ENCODE results near the gene GNG5. TPM values are rescaled to one million over a fixed set of nuclear protein-coding genes. Genes with fewer than 3 reads are reported as not detected.

Gene GNG5
- total RNA-seq, 1 donor: 17.3 TPM

DNA sequence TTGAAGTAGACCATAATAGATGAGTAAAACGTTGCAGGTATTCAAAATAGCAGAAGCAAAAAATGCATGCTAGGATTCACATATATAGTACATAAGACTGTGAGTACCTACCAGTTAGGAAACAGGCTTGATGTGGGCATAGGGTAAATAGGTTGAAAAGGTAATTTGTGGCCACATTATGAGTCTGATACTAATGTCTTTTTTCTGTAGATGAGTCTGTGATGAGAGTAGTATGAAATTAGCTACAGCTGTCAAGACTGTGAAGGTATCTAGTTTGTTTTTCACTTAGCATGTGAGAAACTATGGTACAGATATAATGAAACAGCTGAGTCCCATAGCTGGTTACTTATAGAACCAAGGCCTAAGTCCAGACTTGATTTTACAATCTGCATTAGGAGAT lies 12.6 kb downstream of the GNG5 start:
- no peak for DNase-seq (ENCODE audit: low read depth)
- H3K4me3 ChIP-seq (ENCODE audit: low read depth, low read length): no peak overlapping the region

DNA sequence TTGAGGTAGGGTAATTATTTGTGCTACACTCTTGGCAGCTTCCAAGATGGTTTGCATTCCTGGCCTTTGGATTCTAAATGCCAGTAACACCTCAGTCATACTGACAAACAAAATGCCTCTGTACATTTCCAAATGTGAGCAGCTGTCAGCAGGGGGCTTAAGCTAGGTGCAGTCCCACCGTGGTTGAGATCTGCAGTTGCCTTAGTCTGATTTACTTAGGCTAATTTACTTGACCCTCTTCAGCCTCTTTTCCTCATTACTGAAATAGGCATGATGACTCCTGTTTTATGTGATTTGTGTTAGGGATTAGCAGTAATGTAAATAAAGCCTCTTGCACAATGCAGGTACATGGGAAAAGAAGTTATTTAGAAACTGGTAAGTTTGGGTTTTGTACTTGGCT lies 13.7 kb downstream of the GNG5 start:
- peak; percentile 77 for DNase-seq (ENCODE audit: low read depth)
- no peak overlapping the region for H3K4me3 ChIP-seq (ENCODE audit: low read depth, low read length)
- TF ChIP-seq, protein P1, sequence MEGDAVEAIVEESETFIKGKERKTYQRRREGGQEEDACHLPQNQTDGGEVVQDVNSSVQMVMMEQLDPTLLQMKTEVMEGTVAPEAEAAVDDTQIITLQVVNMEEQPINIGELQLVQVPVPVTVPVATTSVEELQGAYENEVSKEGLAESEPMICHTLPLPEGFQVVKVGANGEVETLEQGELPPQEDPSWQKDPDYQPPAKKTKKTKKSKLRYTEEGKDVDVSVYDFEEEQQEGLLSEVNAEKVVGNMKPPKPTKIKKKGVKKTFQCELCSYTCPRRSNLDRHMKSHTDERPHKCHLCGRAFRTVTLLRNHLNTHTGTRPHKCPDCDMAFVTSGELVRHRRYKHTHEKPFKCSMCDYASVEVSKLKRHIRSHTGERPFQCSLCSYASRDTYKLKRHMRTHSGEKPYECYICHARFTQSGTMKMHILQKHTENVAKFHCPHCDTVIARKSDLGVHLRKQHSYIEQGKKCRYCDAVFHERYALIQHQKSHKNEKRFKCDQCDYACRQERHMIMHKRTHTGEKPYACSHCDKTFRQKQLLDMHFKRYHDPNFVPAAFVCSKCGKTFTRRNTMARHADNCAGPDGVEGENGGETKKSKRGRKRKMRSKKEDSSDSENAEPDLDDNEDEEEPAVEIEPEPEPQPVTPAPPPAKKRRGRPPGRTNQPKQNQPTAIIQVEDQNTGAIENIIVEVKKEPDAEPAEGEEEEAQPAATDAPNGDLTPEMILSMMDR (IDR thresholded peaks at IDR 0.05; ENCODE audit: insufficient read depth, low read depth, low read length): no peak

More for the DNA sequence above, 12.6 kb downstream of the GNG5 start:
- TF ChIP-seq, protein P1 (IDR thresholded peaks at IDR 0.05; ENCODE audit: insufficient read depth, low read depth, low read length): no peak

DNA sequence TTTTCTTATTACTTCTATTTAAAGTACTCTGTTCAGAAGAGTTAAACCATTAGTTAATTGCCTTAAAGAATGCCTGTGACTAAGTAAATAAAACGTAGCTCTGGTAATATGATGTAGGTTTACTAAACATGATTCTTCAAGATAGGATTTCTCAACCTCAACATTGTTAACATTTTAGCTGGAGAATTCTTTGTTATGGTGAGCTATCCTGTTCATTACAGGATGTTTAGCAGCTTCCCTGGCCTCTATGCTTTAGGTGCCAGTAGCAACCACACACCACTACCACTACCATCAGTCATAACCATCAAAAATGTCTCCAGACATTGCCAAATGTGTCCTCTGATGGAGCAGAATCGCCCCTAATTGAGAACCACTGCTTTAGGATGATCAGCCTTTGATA lies 16.6 kb downstream of the GNG5 start:
- peak; percentile 34 for DNase-seq (ENCODE audit: low read depth)
- TF ChIP-seq, protein P1 (IDR thresholded peaks at IDR 0.05; ENCODE audit: insufficient read depth, low read depth, low read length): no peak
- H3K4me3 ChIP-seq (ENCODE audit: low read depth, low read length): no peak overlapping the region

DNA sequence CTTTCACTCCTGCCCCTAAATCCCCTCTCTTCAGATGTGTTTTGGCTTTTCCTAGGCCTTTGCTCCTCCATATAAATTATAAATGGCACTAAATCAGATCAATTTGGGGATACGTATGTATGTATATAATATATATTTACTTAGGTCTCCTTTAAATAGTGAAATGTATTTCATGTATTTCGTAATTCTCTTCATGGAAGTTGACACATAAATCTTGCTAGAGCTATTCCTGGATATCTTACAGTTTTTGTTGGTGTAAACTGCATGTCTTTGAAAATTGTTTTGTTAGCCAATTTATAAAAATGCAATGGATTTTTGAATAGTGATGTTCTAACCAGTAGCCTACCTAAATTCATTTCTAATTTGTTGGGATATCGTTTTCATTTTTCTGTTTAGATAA lies 18.3 kb downstream of the GNG5 start:
- DNase-seq (ENCODE audit: low read depth): no peak
- H3K4me3 ChIP-seq (ENCODE audit: low read depth, low read length): no peak overlapping the region
- TF ChIP-seq, protein P1 (IDR thresholded peaks at IDR 0.05; ENCODE audit: insufficient read depth, low read depth, low read length): no peak

DNA sequence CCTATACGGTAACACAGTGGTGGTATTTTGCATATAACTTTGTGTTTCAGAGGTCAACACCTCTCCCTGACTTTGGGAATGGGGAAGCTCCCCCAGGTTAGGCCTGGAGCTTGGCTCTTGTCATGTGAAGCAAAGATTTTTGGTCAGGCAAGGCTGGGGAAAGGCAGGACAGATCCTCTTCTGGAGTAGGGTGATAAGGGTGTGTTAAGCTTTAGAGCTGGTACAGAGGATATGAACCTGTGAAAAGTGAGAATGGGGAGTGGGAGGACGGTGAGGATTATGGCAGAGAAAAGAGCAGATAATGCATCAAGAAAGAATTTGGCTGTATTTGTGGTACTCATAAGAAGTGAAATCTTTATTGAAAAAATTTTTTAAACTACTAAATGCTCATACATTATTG lies 25.1 kb downstream of the GNG5 start:
- no peak for DNase-seq (ENCODE audit: low read depth)
- TF ChIP-seq, protein P1 (IDR thresholded peaks at IDR 0.05; ENCODE audit: insufficient read depth, low read depth, low read length): no peak

DNA sequence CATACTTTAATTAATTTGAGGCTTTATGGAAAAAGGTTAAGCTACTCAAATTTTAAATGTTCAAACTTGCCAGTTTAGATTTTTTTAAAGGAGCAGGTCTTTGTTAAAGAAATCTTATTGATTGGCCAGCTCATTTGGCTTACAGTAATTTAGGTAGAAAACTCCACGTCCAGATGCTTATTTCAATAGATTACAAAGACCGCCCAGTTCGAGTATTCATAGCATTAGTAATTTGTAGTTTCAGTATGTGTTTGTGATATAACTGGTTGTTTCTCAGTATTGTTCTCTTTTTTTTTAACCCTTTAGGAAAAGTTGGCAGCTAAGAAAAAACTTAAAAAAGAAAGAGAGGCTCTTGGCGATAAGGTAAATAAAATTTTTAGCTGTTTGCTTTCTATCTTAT lies 25.7 kb downstream of the GNG5 start:
- peak overlapping the region; percentile 85 for H3K4me3 ChIP-seq (ENCODE audit: low read depth, low read length)

More for the DNA sequence above, 25.1 kb downstream of the GNG5 start:
- H3K4me3 ChIP-seq (ENCODE audit: low read depth, low read length): no peak overlapping the region

DNA sequence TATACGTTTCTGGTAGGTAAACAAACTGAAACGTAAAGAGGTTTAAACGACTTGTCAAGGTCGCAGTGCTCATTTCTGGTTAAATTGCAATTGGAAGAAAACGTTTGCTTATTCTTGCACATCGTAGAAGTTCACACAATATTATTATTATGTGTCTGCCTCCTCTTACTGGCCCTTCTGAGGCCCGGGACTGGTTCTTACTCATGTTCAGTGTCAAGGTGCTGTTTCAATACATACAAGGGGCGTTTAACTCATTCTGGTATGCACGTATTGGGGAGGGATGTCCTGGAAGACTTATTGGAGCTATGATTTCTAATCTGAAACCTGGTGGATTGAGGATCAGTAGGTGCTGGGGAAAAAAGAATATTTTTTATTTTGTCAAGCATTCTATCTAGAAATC lies 26.4 kb downstream of the GNG5 start:
- peak; percentile 4 for DNase-seq (ENCODE audit: low read depth)
- H3K4me3 ChIP-seq (ENCODE audit: low read depth, low read length): peak overlapping the region; percentile 85
- TF ChIP-seq, protein P1 (IDR thresholded peaks at IDR 0.05; ENCODE audit: insufficient read depth, low read depth, low read length): no peak

More for the DNA sequence above, 25.7 kb downstream of the GNG5 start:
- TF ChIP-seq, protein P1 (IDR thresholded peaks at IDR 0.05; ENCODE audit: insufficient read depth, low read depth, low read length): no peak
- no peak for DNase-seq (ENCODE audit: low read depth)
